Suprapubic skin (tissue), 4 donors: Measurements from ENCODE around the gene GPR160. TPM values are rescaled to one million over a fixed set of nuclear protein-coding genes. Genes with fewer than 3 reads are reported as not detected.

Source experiments
- DNase-seq, 2 donors: peaks; one replicate each; pipeline ENCODE4 v3.0.0-alpha.2; 2019; ENCODE audit warnings: low spot score in 2 of 2
- H3K27ac ChIP-seq: fragments of 200-600 bp; sonication (generic); one replicate; pipeline ENCODE4 v1.5.1; 2019
- H3K27me3 ChIP-seq: fragments of 200-600 bp; sonication (generic); one replicate; pipeline ENCODE4 v1.5.1; 2019
- H3K36me3 ChIP-seq: fragments of 200-600 bp; sonication (generic); one replicate; pipeline ENCODE4 v1.5.1; 2019
- H3K4me1 ChIP-seq: fragments of 200-600 bp; sonication (generic); one replicate; pipeline ENCODE4 v1.5.1; 2019
- H3K4me3 ChIP-seq: fragments of 200-600 bp; sonication (generic); one replicate; pipeline ENCODE4 v1.5.1; 2019; ENCODE audit warnings: mild to moderate bottlenecking
- H3K9me3 ChIP-seq: fragments of 200-600 bp; sonication (generic); one replicate; pipeline ENCODE4 v1.5.1; 2019
- CTCF ChIP-seq, 2 donors: fragments of 200-600 bp in 1 of 2; fragments of 450-650 bp in 1 of 2; sonication (generic) in 1 of 2; IDR thresholded peaks; one replicate each; pipeline ENCODE4 v1.5.1; 2016 to 2019; ENCODE audit warnings: antibody characterized with exemption in 2 of 2, mild to moderate bottlenecking in 1 of 2, moderate library complexity in 1 of 2
- EP300 ChIP-seq: sonication (generic); formaldehyde crosslinking; IDR thresholded peaks from one replicate; pipeline ENCODE4 v1.6.1; 2017; ENCODE audit warnings: antibody characterized with exemption
- POLR2A ChIP-seq, 2 donors: fragments of 450-650 bp; IDR thresholded peaks; one replicate each; pipeline ENCODE4 v1.6.1; 2017; ENCODE audit warnings: antibody characterized with exemption in 2 of 2, mild to moderate bottlenecking in 2 of 2, moderate library complexity in 2 of 2
- POLR2AphosphoS5 ChIP-seq, 3 donors: sonication (generic); formaldehyde crosslinking; IDR thresholded peaks; one replicate each; pipeline ENCODE4 v1.6.1; 2017; ENCODE audit warnings: antibody characterized with exemption in 3 of 3
- WGBS: methylation state at CpG from one replicate; pipeline ENCODE4 v1.1.5; 2018; 5-methylcytosine and 5-hydroxymethylcytosine counted together
- total RNA-seq, 4 donors: library from RNA; depleted of rRNA; stranded (reverse); fragments of >200 nt; gene quantifications; one replicate each; pipeline ENCODE4 v1.1.0, GENCODE V29; 2016

GPR160 gene
- total RNA-seq, 4 donors from 2014 or later = 2.8 to 12.2 (median 3.0) TPM

GRCh38 chr3:170044271-170044670 lies 6.5 kb downstream of the GPR160 start:
- WGBS = 86% methylated on average over 8 of the region's 8 CpGs
- no peaks in the 10 kb centered on the region for H3K4me1 ChIP-seq
- H3K27me3 ChIP-seq = peaks cover 20% of the 10 kb centered on the region
- H3K27ac ChIP-seq = no peak overlapping the region
- no peaks in the 10 kb centered on the region for H3K36me3 ChIP-seq
- no peak overlapping the region for H3K4me3 ChIP-seq
- H3K9me3 ChIP-seq = no peaks in the 10 kb centered on the region
- no peak for DNase-seq
- TF ChIP-seq CTCF (IDR thresholded peaks at IDR 0.05) (no peak), POLR2AphosphoS5 (IDR thresholded peaks at IDR 0.05) (no peak), EP300 (no peak), POLR2A (IDR thresholded peaks at IDR 0.05) (no peak)

- H3K27ac ChIP-seq = no peak overlapping the region
- no peak for DNase-seq
- H3K9me3 ChIP-seq = no peaks in the 10 kb centered on the region
- no peaks in the 10 kb centered on the region for H3K4me1 ChIP-seq
- no peaks in the 10 kb centered on the region for H3K36me3 ChIP-seq
- TF ChIP-seq CTCF (IDR thresholded peaks at IDR 0.05) = no peak
- H3K27me3 ChIP-seq = peaks cover 14% of the 10 kb centered on the region
- WGBS = 83% methylated on average over 8 of the region's 8 CpGs
- no peak overlapping the region for H3K4me3 ChIP-seq
Measured at GRCh38 chr3:170044795-170045244, 7.0 kb downstream of the GPR160 start.

- WGBS = 82% methylated on average over 5 of the region's 5 CpGs
- Histone ChIP-seq H3K9me3 (no peaks in the 10 kb centered on the region), H3K27ac (no peak overlapping the region), H3K27me3 (peaks cover 13% of the 10 kb centered on the region), H3K4me3 (no peak overlapping the region), H3K4me1 (no peaks in the 10 kb centered on the region), H3K36me3 (no peaks in the 10 kb centered on the region)
- DNase-seq = no peak
- TF ChIP-seq EP300 (no peak), CTCF (IDR thresholded peaks at IDR 0.05) (no peak), POLR2A (IDR thresholded peaks at IDR 0.05) (no peak), POLR2AphosphoS5 (IDR thresholded peaks at IDR 0.05) (no peak)
Measured at GRCh38 chr3:170046269-170047132, 8.7 kb downstream of the GPR160 start.

GRCh38 chr3:170047133-170047404 lies 9.3 kb downstream of the GPR160 start:
- H3K4me1 ChIP-seq = no peaks in the 10 kb centered on the region
- H3K36me3 ChIP-seq = no peaks in the 10 kb centered on the region
- DNase-seq = no peak
- H3K27me3 ChIP-seq = peaks cover 11% of the 10 kb centered on the region
- H3K4me3 ChIP-seq = no peak overlapping the region
- WGBS = 85% methylated on average over 3 of the region's 3 CpGs
- H3K9me3 ChIP-seq = no peaks in the 10 kb centered on the region
- H3K27ac ChIP-seq = no peak overlapping the region
- TF ChIP-seq EP300 (no peak), POLR2AphosphoS5 (IDR thresholded peaks at IDR 0.05) (no peak), POLR2A (IDR thresholded peaks at IDR 0.05) (no peak), CTCF (IDR thresholded peaks at IDR 0.05) (no peak)

- H3K4me1 ChIP-seq = no peaks in the 10 kb centered on the region
- TF ChIP-seq EP300 = no peak
- no peak for TF ChIP-seq POLR2AphosphoS5 (IDR thresholded peaks at IDR 0.05)
- no peak for TF ChIP-seq CTCF (IDR thresholded peaks at IDR 0.05)
- H3K9me3 ChIP-seq = no peaks in the 10 kb centered on the region
- no peak overlapping the region for H3K4me3 ChIP-seq
- WGBS = 58% methylated on average over 7 of the region's 10 CpGs
- no peaks in the 10 kb centered on the region for H3K36me3 ChIP-seq
- no peaks in the 10 kb centered on the region for H3K27me3 ChIP-seq
- no peak overlapping the region for H3K27ac ChIP-seq
- no peak for DNase-seq
Measured at GRCh38 chr3:170049146-170050000, 11.6 kb downstream of the GPR160 start.
